Suprapubic skin (tissue), 4 donors: ENCODE measurements around the gene PRR36. TPM values are rescaled to one million over a fixed set of nuclear protein-coding genes. Genes with fewer than 3 reads are reported as not detected.
A peak's percentile ranks its signal among the peaks of the same experiment; 100 is the strongest.

Source experiments
- DNase-seq, 2 donors: peaks; one replicate each; pipeline ENCODE4 v3.0.0-alpha.2; 2019; ENCODE audit warnings: low spot score in 2 of 2
- H3K27ac ChIP-seq: fragments of 200-600 bp; sonication (generic); one replicate; pipeline ENCODE4 v1.5.1; 2019
- H3K27me3 ChIP-seq: fragments of 200-600 bp; sonication (generic); one replicate; pipeline ENCODE4 v1.5.1; 2019
- H3K36me3 ChIP-seq: fragments of 200-600 bp; sonication (generic); one replicate; pipeline ENCODE4 v1.5.1; 2019
- H3K4me1 ChIP-seq: fragments of 200-600 bp; sonication (generic); one replicate; pipeline ENCODE4 v1.5.1; 2019
- H3K4me3 ChIP-seq: fragments of 200-600 bp; sonication (generic); one replicate; pipeline ENCODE4 v1.5.1; 2019; ENCODE audit warnings: mild to moderate bottlenecking
- H3K9me3 ChIP-seq: fragments of 200-600 bp; sonication (generic); one replicate; pipeline ENCODE4 v1.5.1; 2019
- CTCF ChIP-seq, 2 donors: fragments of 200-600 bp in 1 of 2; fragments of 450-650 bp in 1 of 2; sonication (generic) in 1 of 2; IDR thresholded peaks; one replicate each; pipeline ENCODE4 v1.5.1; 2016 to 2019; ENCODE audit warnings: antibody characterized with exemption in 2 of 2, mild to moderate bottlenecking in 1 of 2, moderate library complexity in 1 of 2
- EP300 ChIP-seq: sonication (generic); formaldehyde crosslinking; IDR thresholded peaks from one replicate; pipeline ENCODE4 v1.6.1; 2017; ENCODE audit warnings: antibody characterized with exemption
- POLR2A ChIP-seq, 2 donors: fragments of 450-650 bp; IDR thresholded peaks; one replicate each; pipeline ENCODE4 v1.6.1; 2017; ENCODE audit warnings: antibody characterized with exemption in 2 of 2, mild to moderate bottlenecking in 2 of 2, moderate library complexity in 2 of 2
- POLR2AphosphoS5 ChIP-seq, 3 donors: sonication (generic); formaldehyde crosslinking; IDR thresholded peaks; one replicate each; pipeline ENCODE4 v1.6.1; 2017; ENCODE audit warnings: antibody characterized with exemption in 3 of 3
- WGBS: methylation state at CpG from one replicate; pipeline ENCODE4 v1.1.5; 2018; 5-methylcytosine and 5-hydroxymethylcytosine counted together
- total RNA-seq, 4 donors: library from RNA; depleted of rRNA; stranded (reverse); fragments of >200 nt; gene quantifications; one replicate each; pipeline ENCODE4 v1.1.0, GENCODE V29; 2016

The PRR36 gene
- total RNA-seq, 4 donors from 2014 or later = 0.26 to 1.1 (median 0.74) TPM

- Histone ChIP-seq H3K27me3 (peaks cover 50% of the 10 kb centered on the region), H3K4me1 (peaks cover 56% of the 10 kb centered on the region), H3K36me3 (peaks cover 29% of the 10 kb centered on the region), H3K9me3 (no peaks in the 10 kb centered on the region), H3K4me3 (peak overlapping the region; percentile 45), H3K27ac (no peak overlapping the region)
- TF ChIP-seq POLR2AphosphoS5 (IDR thresholded peaks at IDR 0.05) = no peak
- TF ChIP-seq EP300 = no peak
- TF ChIP-seq POLR2A (IDR thresholded peaks at IDR 0.05) = no peak
- no peak for TF ChIP-seq CTCF (IDR thresholded peaks at IDR 0.05)
- no peak for DNase-seq
- WGBS = 48% methylated on average over 21 of the region's 24 CpGs
These were observed 41.3 kb upstream of the PRR36 start for GRCh38 chr19:7915250-7916102.

- Histone ChIP-seq H3K36me3 (peaks cover 38% of the 10 kb centered on the region), H3K27me3 (peaks cover 50% of the 10 kb centered on the region), H3K4me1 (peaks cover 51% of the 10 kb centered on the region), H3K9me3 (no peaks in the 10 kb centered on the region), H3K27ac (no peak within 1 kb of the TSS), H3K4me3 (no peak within 1 kb of the TSS)
- no peak for DNase-seq
- 60% methylated on average over 10 of the region's 12 CpGs for WGBS
- TF ChIP-seq POLR2A (IDR thresholded peaks at IDR 0.05) (no peak), CTCF (IDR thresholded peaks at IDR 0.05) (no peak)
These were observed 40.4 kb upstream of the PRR36 start, which contains the start of gene TGFBR3L for GRCh38 chr19:7914598-7915045. TSS of gene TGFBR3L (plus strand) at chr19:7914830.

- Histone ChIP-seq H3K4me1 (peaks cover 50% of the 10 kb centered on the region), H3K9me3 (no peaks in the 10 kb centered on the region), H3K36me3 (peaks cover 43% of the 10 kb centered on the region), H3K27ac (no peak overlapping the region), H3K4me3 (no peak overlapping the region), H3K27me3 (peaks cover 48% of the 10 kb centered on the region)
- WGBS = 65% methylated on average over 12 of the region's 12 CpGs
- no peak for DNase-seq
- TF ChIP-seq CTCF (IDR thresholded peaks at IDR 0.05) = no peak
- no peak for TF ChIP-seq POLR2AphosphoS5 (IDR thresholded peaks at IDR 0.05)
- TF ChIP-seq EP300 = no peak
- TF ChIP-seq POLR2A (IDR thresholded peaks at IDR 0.05) = no peak
These were observed 39.9 kb upstream of the PRR36 start for GRCh38 chr19:7914099-7914498.

GRCh38 chr19:7913652-7914051 is 39.5 kb upstream of the PRR36 start:
- Histone ChIP-seq H3K27ac (no peak overlapping the region), H3K36me3 (peaks cover 46% of the 10 kb centered on the region), H3K4me3 (no peak overlapping the region), H3K4me1 (peaks cover 49% of the 10 kb centered on the region), H3K27me3 (peaks cover 44% of the 10 kb centered on the region), H3K9me3 (no peaks in the 10 kb centered on the region)
- 84% methylated on average over 10 of the region's 10 CpGs for WGBS
- no peak for TF ChIP-seq EP300
- no peak for TF ChIP-seq POLR2AphosphoS5 (IDR thresholded peaks at IDR 0.05)
- no peak for TF ChIP-seq POLR2A (IDR thresholded peaks at IDR 0.05)
- TF ChIP-seq CTCF (IDR thresholded peaks at IDR 0.05) = no peak
- no peak for DNase-seq

GRCh38 chr19:7912697-7913564 is 38.7 kb upstream of the PRR36 start:
- Histone ChIP-seq H3K27me3 (peaks cover 38% of the 10 kb centered on the region), H3K36me3 (peaks cover 46% of the 10 kb centered on the region), H3K4me3 (no peak overlapping the region)

More at GRCh38 chr19:7912697-7913564, 38.7 kb upstream of the PRR36 start:
- DNase-seq = no peak
- Histone ChIP-seq H3K9me3 (no peaks in the 10 kb centered on the region), H3K27ac (no peak overlapping the region), H3K4me1 (peaks cover 42% of the 10 kb centered on the region)
- TF ChIP-seq POLR2A (IDR thresholded peaks at IDR 0.05) (no peak), EP300 (no peak), POLR2AphosphoS5 (IDR thresholded peaks at IDR 0.05) (no peak)
- 98% methylated on average over 34 of the region's 39 CpGs for WGBS
